ENCODE results near the gene TMEM183A.

DNA sequence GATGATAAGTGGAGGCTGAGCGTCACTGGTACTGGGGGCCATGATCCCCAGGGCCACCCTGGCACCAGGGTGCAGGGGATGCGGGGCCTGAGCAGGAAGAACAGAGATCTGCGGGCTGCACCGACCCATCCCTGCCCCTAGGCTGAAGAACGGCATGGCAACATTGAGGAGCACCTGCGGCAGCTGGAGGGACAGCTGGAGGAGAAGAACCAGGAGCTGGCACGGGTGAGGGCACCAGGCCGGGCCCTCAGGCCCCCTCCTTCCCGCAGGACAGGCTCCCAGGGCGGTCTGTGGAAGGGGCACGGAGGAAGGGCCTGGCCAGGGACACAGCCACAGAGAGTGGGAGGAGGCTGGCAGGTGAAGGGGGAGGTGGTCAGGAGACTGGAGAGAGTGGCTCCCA, 40.9 kb downstream of the TMEM183A start:
- TF ChIP-seq POLR2AphosphoS5 (IDR thresholded peaks at IDR 0.05) (no peak), POLR2A (IDR thresholded peaks at IDR 0.05) (no peak), CTCF (IDR thresholded peaks at IDR 0.05) (no peak)
